K562 (cell line): ENCODE measurements around the gene CMSS1. TPM values are rescaled to one million over a fixed set of nuclear protein-coding genes. Genes with fewer than 3 reads are reported as not detected.

ENCODE experiments used
- ATAC-seq: fragments of 200-7000 bp; cut with Tn5 transposase; 3 replicates; pipeline ENCODE4 v1.9.1; 2020; ENCODE audit warnings: moderate library complexity
- BruUV-seq: library from RNA; stranded (reverse); fragments of 400-500 nt; replicated peaks from 2 replicates; lab custom pipeline; 2021; lab: Mats Ljungman, UMichigan
- CTCF ChIA-PET: fragments of 300-600 bp; formaldehyde crosslinking; extraction: SDS; loops from one replicate; lab custom pipeline; 2021; ENCODE audit warnings: low intra/inter-chr PET ratio; lab: Yijun Ruan, JAX
- POLR2A ChIA-PET: fragments of 300-600, 350-650 bp; sonication (Branson Sonifier 250); formaldehyde crosslinking; extraction: SDS; loops from one replicate; lab custom pipeline; 2021; ENCODE audit warnings: antibody characterized with exemption, inconsistent platforms; lab: Yijun Ruan, JAX
- DNase-seq, 4 experiments: peaks; one replicate each; pipeline versions ENCODE4 v3.0.0 to v3.0.0-alpha.2; 2011 to 2018; ENCODE audit warnings: low spot score in 3 of 4, mixed read lengths in 3 of 4; ENCODE audit errors: extremely low read depth in 1 of 4
- FAIRE-seq: peaks from 2 replicates; lab custom pipeline; 2011; peaks lifted over from hg19 to GRCh38; lab: Jason Lieb, UNC
- H2AFZ ChIP-seq: 2 replicates; pipeline ENCODE4 v1.6.0; 2011; ENCODE audit warnings: low read depth, low read length, control low read depth, inconsistent platforms
- H3K27ac ChIP-seq: fragments of 200-600 bp; 3 replicates; pipeline ENCODE4 v1.8.0; 2011; ENCODE audit warnings: low read depth, mild to moderate bottlenecking, control low read depth, inconsistent platforms, low read length, moderate library complexity, mixed read lengths; ENCODE audit errors: extremely low read depth
- H3K27me3 ChIP-seq, 2 experiments: fragments of 300-600 bp in 1 of 2; 2 replicates in 1 of 2; 3 replicates in 1 of 2; pipeline versions ENCODE4 v1.6.0 to v1.8.0; 2011; ENCODE audit warnings: inconsistent platforms in 2 of 2, low read length in 2 of 2, mild to moderate bottlenecking in 1 of 2, mixed read lengths in 1 of 2, moderate library complexity in 1 of 2; ENCODE audit not compliant: control insufficient read depth in 2 of 2, insufficient read depth in 2 of 2
- H3K36me3 ChIP-seq: fragments of 300-600 bp; 3 replicates; pipeline ENCODE4 v1.8.0; 2011; ENCODE audit warnings: mild to moderate bottlenecking, low read length, inconsistent platforms; ENCODE audit not compliant: control insufficient read depth, insufficient read depth
- H3K4me1 ChIP-seq, 2 experiments: fragments of 200-600 bp in 1 of 2; replicated peaks in 1 of 2; 2 replicates in 1 of 2; 3 replicates in 1 of 2; pipeline versions ENCODE4 v1.5.1 to v1.8.0; 2011; ENCODE audit warnings: inconsistent platforms in 2 of 2, low read length in 2 of 2, mild to moderate bottlenecking in 1 of 2, mixed read lengths in 1 of 2, moderate library complexity in 1 of 2; ENCODE audit not compliant: control insufficient read depth in 2 of 2, insufficient read depth in 2 of 2
- H3K4me2 ChIP-seq: 2 replicates; pipeline ENCODE4 v1.6.1; 2011; ENCODE audit warnings: low read length, control low read depth, inconsistent platforms, mixed read lengths; ENCODE audit not compliant: insufficient read depth
- H3K4me3 ChIP-seq: fragments of 200-600 bp; sonication (generic), shearing (Covaris generic); 2 replicates; pipeline ENCODE4 v1.5.1; 2016; ENCODE audit warnings: control low read depth, inconsistent platforms
- H3K79me2 ChIP-seq: fragments of 200-600 bp; 3 replicates; pipeline ENCODE4 v1.8.0; 2011; ENCODE audit warnings: low read length, inconsistent platforms; ENCODE audit not compliant: control insufficient read depth, insufficient read depth
- H3K9ac ChIP-seq, 2 experiments: 2 replicates each; pipeline versions ENCODE4 v1.6.0 to v1.6.1; 2011; ENCODE audit warnings: low read depth in 2 of 2, low read length in 2 of 2, control low read depth in 1 of 2, inconsistent platforms in 1 of 2, mild to moderate bottlenecking in 1 of 2, mixed read lengths in 1 of 2; ENCODE audit not compliant: insufficient read depth in 1 of 2
- H3K9me1 ChIP-seq: one replicate; pipeline ENCODE4 v1.6.0; 2011; ENCODE audit warnings: inconsistent platforms, mild to moderate bottlenecking, low read length, moderate library complexity; ENCODE audit not compliant: control insufficient read depth, insufficient read depth
- H3K9me3 ChIP-seq: replicated peaks from 2 replicates; pipeline ENCODE4 v1.5.1; 2011; ENCODE audit warnings: low read depth, low read length, inconsistent platforms; ENCODE audit not compliant: control insufficient read depth, insufficient read depth
- H4K20me1 ChIP-seq: replicated peaks from 2 replicates; pipeline ENCODE4 v1.6.1; 2011; ENCODE audit warnings: low read length, inconsistent platforms, mixed read lengths; ENCODE audit not compliant: control insufficient read depth, insufficient read depth
- BRD4 ChIP-seq: fragments of 200-600 bp; sonication (generic); IDR thresholded peaks from 2 replicates; pipeline ENCODE4 v1.6.1; 2017; ENCODE audit warnings: inconsistent platforms
- CHD2 ChIP-seq: IDR thresholded peaks from 2 replicates; pipeline ENCODE4 v1.6.1; 2011; ENCODE audit warnings: low read depth, low read length
- CREB1 ChIP-seq, 2 experiments: sonication (generic) in 1 of 2; formaldehyde crosslinking in 1 of 2; IDR thresholded peaks; 2 replicates each; pipeline versions ENCODE4 v1.6.1 to v1.8.0; 2012 to 2022; ENCODE audit warnings: inconsistent platforms in 1 of 2, mild to moderate bottlenecking in 1 of 2, missing genetic modification reagents in 1 of 2, moderate library complexity in 1 of 2
- DACH1 ChIP-seq: fragments of 450-650 bp; IDR thresholded peaks from 2 replicates; pipeline ENCODE4 v1.6.1; 2018; ENCODE audit not compliant: partially characterized antibody
- DLX4 ChIP-seq: fragments of 250-450 bp; sonication (Bioruptor Pico); IDR thresholded peaks from 2 replicates; pipeline ENCODE4 v1.6.1; 2021; ENCODE audit warnings: mild to moderate bottlenecking
- IRF2 ChIP-seq: sonication (generic); formaldehyde crosslinking; IDR thresholded peaks from 2 replicates; pipeline ENCODE4 v1.8.1; 2022; ENCODE audit warnings: mild to moderate bottlenecking, missing genetic modification reagents
- POLR3A ChIP-seq: IDR thresholded peaks from 2 replicates; pipeline ENCODE4 v1.6.1; 2011; ENCODE audit warnings: borderline replicate concordance, mild to moderate bottlenecking, moderate library complexity; ENCODE audit not compliant: insufficient read length, insufficient read depth; ENCODE audit errors: extremely low read depth
- RBFOX2 ChIP-seq: fragments of 200-400 bp; formaldehyde crosslinking; IDR thresholded peaks from 2 replicates; pipeline ENCODE4 v1.6.1; 2017; ENCODE audit warnings: low read depth, mild to moderate bottlenecking, low read length, moderate library complexity
- RUNX1 ChIP-seq: sonication (generic); IDR thresholded peaks from 2 replicates; pipeline ENCODE4 v1.6.1; 2016; ENCODE audit warnings: antibody characterized with exemption, low read depth
- SAFB2 ChIP-seq: fragments of 200-400 bp; formaldehyde crosslinking; IDR thresholded peaks from 2 replicates; pipeline ENCODE4 v1.6.1; 2018; ENCODE audit warnings: borderline replicate concordance, low read length, low read depth, moderate library complexity; ENCODE audit not compliant: severe bottlenecking
- SRSF1 ChIP-seq: fragments of 200-400 bp; formaldehyde crosslinking; IDR thresholded peaks from 2 replicates; pipeline ENCODE4 v1.6.1; 2017; ENCODE audit warnings: mild to moderate bottlenecking, low read depth, low read length, moderate library complexity
- TBL1XR1 ChIP-seq, 2 experiments: IDR thresholded peaks; 2 replicates each; pipeline ENCODE4 v1.6.1; 2012; ENCODE audit warnings: improper control_type of control experiment in 2 of 2, low read length in 2 of 2, mild to moderate bottlenecking in 1 of 2
- ZNF318 ChIP-seq, 2 experiments: fragments of 450-650 bp; IDR thresholded peaks; 2 replicates each; pipeline ENCODE4 v1.6.1; 2016; ENCODE audit warnings: mild to moderate bottlenecking in 2 of 2, borderline replicate concordance in 1 of 2, low read depth in 1 of 2, moderate library complexity in 1 of 2
- WGBS: fragments of 100-300 bp; shearing (Covaris generic); methylation state at CpG from one replicate; pipeline ENCODE4 v1.1.6; 2016; ENCODE audit warnings: low coverage, mixed read lengths; ENCODE audit not compliant: insufficient coverage; ENCODE audit errors: missing lambda C conversion rate; 5-methylcytosine and 5-hydroxymethylcytosine counted together
- in situ Hi-C: fragments of 300-500 bp; cut with MboI; formaldehyde crosslinking; loops from 4 replicates; pipeline ENCODE4 v1.15.0; 2018; ENCODE audit warnings: inconsistent platforms, mixed read lengths
- intact Hi-C: fragments of 100-400 bp; cut with micrococcal nuclease; formaldehyde crosslinking; loops from 2 replicates; pipeline ENCODE4 v1.14.2; 2022
- polyA plus RNA-seq, 8 experiments: library from polyadenylated mRNA; depleted of rRNA in 4 of 8; stranded (reverse) in 5 of 8; unstranded in 3 of 8; fragments of >200 nt; fragmentation: Nextera tagmentation in 2 of 8; fragmentation: Illumina TruSeq in 1 of 8; extraction: Ambion mirVana in 2 of 8; extraction: Trizol in 1 of 8; gene quantifications; 2 replicates each; pipeline versions ENCODE4 v1.2.1 to v1.2.3, GENCODE V29; 2011 to 2014; ENCODE audit warnings: inconsistent platforms in 1 of 8, missing spikeins in 1 of 8
- total RNA-seq, 7 experiments: library from RNA; depleted of rRNA in 6 of 7; stranded (reverse); fragments of >200 nt in 6 of 7; fragmentation: Illumina TruSeq in 2 of 7; extraction: Trizol in 2 of 7; gene quantifications; 2 replicates each; pipeline versions ENCODE4 v1.2.1 to v1.2.3, GENCODE V29; 2011 to 2021; ENCODE audit warnings: low replicate concordance in 1 of 7

CMSS1 gene
- total and polyA plus RNA-seq, 9 of the 15 experiments (the other 6 are each of a cell fraction or from before 2014, with no cell fraction given): 46.9 to 109 (median 72.3) TPM

- Histone ChIP-seq H3K27ac (no peak overlapping the region), H2AFZ (no peak overlapping the region), H3K4me1 (peaks cover 0 to 14% of the 10 kb centered on the region in 2 experiments; a peak in 2 of 5 replicates), H3K9me3 (no peaks in the 10 kb centered on the region), H3K36me3 (no peaks in the 10 kb centered on the region), H3K27me3 (no peaks in the 10 kb centered on the region), H3K4me2 (no peak overlapping the region), H3K79me2 (no peaks in the 10 kb centered on the region), H4K20me1 (peaks cover 4% of the 10 kb centered on the region; the same call in 1 of the 2 replicates), H3K9ac (no peak overlapping the region), H3K4me3 (no peak overlapping the region), H3K9me1 (no peaks in the 10 kb centered on the region)
- in situ Hi-C loops (no loop called here), intact Hi-C loops (no loop called here)
- BruUV-seq: no TSS peak
- POLR2A ChIA-PET: no interaction called here
- ATAC-seq (no peak), FAIRE-seq (no peak), DNase-seq (no peak)
- CTCF ChIA-PET: no interaction called here
- TF ChIP-seq DLX4 (CRISPR knock-in tag): no peak
- no peak for TF ChIP-seq BRD4
- no peak for TF ChIP-seq SAFB2
- TF ChIP-seq CHD2: no peak
- no peak for TF ChIP-seq TBL1XR1 (IDR thresholded peaks at IDR 0.05; ENCODE audit: low read length in 2 of 2)
- no peak for TF ChIP-seq RBFOX2
- no peak for TF ChIP-seq CREB1 (IDR thresholded peaks at IDR 0.05)
- TF ChIP-seq CREB1 (CRISPR knock-in tag; IDR thresholded peaks at IDR 0.05): no peak
- TF ChIP-seq DACH1: no peak
- no peak for TF ChIP-seq POLR3A
- no peak for TF ChIP-seq ZNF318 (IDR thresholded peaks at IDR 0.05; ENCODE audit: borderline replicate concordance in 1 of 2, low read depth in 1 of 2)
- TF ChIP-seq IRF2 (CRISPR knock-in tag): no peak
- no peak for TF ChIP-seq RUNX1
- TF ChIP-seq SRSF1: no peak
- WGBS: 94% methylated on average over 3 of the region's 3 CpGs
Measured at GRCh38 chr3:100033903-100034471, 216.3 kb downstream of the CMSS1 start.
